Measurements from ENCODE around the gene OR1Q1.

- TF ChIP-seq, protein P1, sequence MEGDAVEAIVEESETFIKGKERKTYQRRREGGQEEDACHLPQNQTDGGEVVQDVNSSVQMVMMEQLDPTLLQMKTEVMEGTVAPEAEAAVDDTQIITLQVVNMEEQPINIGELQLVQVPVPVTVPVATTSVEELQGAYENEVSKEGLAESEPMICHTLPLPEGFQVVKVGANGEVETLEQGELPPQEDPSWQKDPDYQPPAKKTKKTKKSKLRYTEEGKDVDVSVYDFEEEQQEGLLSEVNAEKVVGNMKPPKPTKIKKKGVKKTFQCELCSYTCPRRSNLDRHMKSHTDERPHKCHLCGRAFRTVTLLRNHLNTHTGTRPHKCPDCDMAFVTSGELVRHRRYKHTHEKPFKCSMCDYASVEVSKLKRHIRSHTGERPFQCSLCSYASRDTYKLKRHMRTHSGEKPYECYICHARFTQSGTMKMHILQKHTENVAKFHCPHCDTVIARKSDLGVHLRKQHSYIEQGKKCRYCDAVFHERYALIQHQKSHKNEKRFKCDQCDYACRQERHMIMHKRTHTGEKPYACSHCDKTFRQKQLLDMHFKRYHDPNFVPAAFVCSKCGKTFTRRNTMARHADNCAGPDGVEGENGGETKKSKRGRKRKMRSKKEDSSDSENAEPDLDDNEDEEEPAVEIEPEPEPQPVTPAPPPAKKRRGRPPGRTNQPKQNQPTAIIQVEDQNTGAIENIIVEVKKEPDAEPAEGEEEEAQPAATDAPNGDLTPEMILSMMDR (IDR thresholded peaks at IDR 0.05), result no peak
- TF ChIP-seq POLR2A (IDR thresholded peaks at IDR 0.05), result no peak
These were observed 8.0 kb upstream of the OR1Q1 start for GRCh38 chr9:122606587-122606986.

All from vagina (tissue), 2 donors.